Measurements from ENCODE around the gene ADPRHL1. TPM values are rescaled to one million over a fixed set of nuclear protein-coding genes. Genes with fewer than 3 reads are reported as not detected.

The ADPRHL1 gene
- total RNA-seq, 2 donors from 2014 or later, result 1.6 to 2.9 TPM

GRCh38 chr13:113365583-113365970 lies 87.7 kb downstream of the ADPRHL1 start:
- no peak overlapping the region for H3K9ac ChIP-seq (ENCODE audit: extremely low read depth, low read length, poor library complexity, severe bottlenecking)
- H3K27ac Mint-ChIP-seq, result no peak overlapping the region
- H3K27me3 ChIP-seq (ENCODE audit: control insufficient read depth, insufficient read depth, low read length, poor library complexity, severe bottlenecking), result no peaks in the 10 kb centered on the region
- 95 to 96% methylated on average over 11 to 22 of the region's 22 CpGs for WGBS, 2 experiments (ENCODE audit: insufficient coverage in 1 of 2, insufficient read length in 1 of 2)
- H3K27ac ChIP-seq (ENCODE audit: low read depth, low read length), result no peak overlapping the region
- DNase-seq, result no peak
- peaks cover 4% of the 10 kb centered on the region for H3K4me1 Mint-ChIP-seq
- no peak overlapping the region for H3K4me3 ChIP-seq (ENCODE audit: low read length)
- no peaks in the 10 kb centered on the region for H3K36me3 ChIP-seq (ENCODE audit: control insufficient read depth, insufficient read depth, low read length)
- H3K36me3 Mint-ChIP-seq (ENCODE audit: low read depth), result peaks cover under 1% of the 10 kb centered on the region
- H3K4me3 Mint-ChIP-seq, result peak overlapping the region; percentile 24
- H3K27me3 Mint-ChIP-seq (ENCODE audit: insufficient read depth), result no peaks in the 10 kb centered on the region
- H3K9me3 ChIP-seq (ENCODE audit: control insufficient read depth, low read length), result no peaks in the 10 kb centered on the region
- H3K9me3 Mint-ChIP-seq, result no peaks in the 10 kb centered on the region
- TF ChIP-seq CTCF (conservative IDR thresholded peaks at IDR 0.05), result no peak
- H3K4me1 ChIP-seq (ENCODE audit: control insufficient read depth, insufficient read depth, low read length), result no peaks in the 10 kb centered on the region

GRCh38 chr13:113364901-113365582 lies 88.2 kb downstream of the ADPRHL1 start:
- Histone ChIP-seq H3K4me3 (ENCODE audit: low read length) (no peak overlapping the region), H3K9ac (ENCODE audit: extremely low read depth, low read length, poor library complexity, severe bottlenecking) (no peak overlapping the region), H3K27me3 (ENCODE audit: control insufficient read depth, insufficient read depth, low read length, poor library complexity, severe bottlenecking) (no peaks in the 10 kb centered on the region), H3K4me1 (ENCODE audit: control insufficient read depth, insufficient read depth, low read length) (no peaks in the 10 kb centered on the region), H3K27ac (ENCODE audit: low read depth, low read length) (no peak overlapping the region), H3K9me3 (ENCODE audit: control insufficient read depth, low read length) (no peaks in the 10 kb centered on the region), H3K36me3 (ENCODE audit: control insufficient read depth, insufficient read depth, low read length) (peaks cover 5% of the 10 kb centered on the region)
- Mint-ChIP-seq H3K27me3 (ENCODE audit: insufficient read depth) (no peaks in the 10 kb centered on the region), H3K4me1 (peaks cover 4% of the 10 kb centered on the region), H3K36me3 (ENCODE audit: low read depth) (peaks cover 5% of the 10 kb centered on the region), H3K4me3 (peak overlapping the region; percentile 24), H3K27ac (no peak overlapping the region), H3K9me3 (no peaks in the 10 kb centered on the region)
- no peak for TF ChIP-seq CTCF (conservative IDR thresholded peaks at IDR 0.05)
- no peak for DNase-seq
- 92 to 96% methylated on average over 40 to 41 of the region's 41 CpGs for WGBS, 2 experiments (ENCODE audit: insufficient coverage in 1 of 2, insufficient read length in 1 of 2)

GRCh38 chr13:113364311-113364889 lies 88.9 kb downstream of the ADPRHL1 start:
- TF ChIP-seq CTCF (conservative IDR thresholded peaks at IDR 0.05), result no peak
- Mint-ChIP-seq H3K27ac (no peak overlapping the region), H3K4me1 (peaks cover 4% of the 10 kb centered on the region), H3K4me3 (no peak overlapping the region), H3K36me3 (ENCODE audit: low read depth) (peaks cover 12% of the 10 kb centered on the region), H3K27me3 (ENCODE audit: insufficient read depth) (no peaks in the 10 kb centered on the region), H3K9me3 (no peaks in the 10 kb centered on the region)
- Histone ChIP-seq H3K36me3 (ENCODE audit: control insufficient read depth, insufficient read depth, low read length) (peaks cover 10% of the 10 kb centered on the region), H3K9me3 (ENCODE audit: control insufficient read depth, low read length) (no peaks in the 10 kb centered on the region), H3K27ac (ENCODE audit: low read depth, low read length) (no peak overlapping the region), H3K4me3 (ENCODE audit: low read length) (no peak overlapping the region), H3K9ac (ENCODE audit: extremely low read depth, low read length, poor library complexity, severe bottlenecking) (no peak overlapping the region), H3K4me1 (ENCODE audit: control insufficient read depth, insufficient read depth, low read length) (no peaks in the 10 kb centered on the region), H3K27me3 (ENCODE audit: control insufficient read depth, insufficient read depth, low read length, poor library complexity, severe bottlenecking) (no peaks in the 10 kb centered on the region)
- DNase-seq, result peak; percentile 68
- WGBS, 2 experiments (ENCODE audit: insufficient coverage in 1 of 2, insufficient read length in 1 of 2), result 45 to 78% methylated on average over 16 to 32 of the region's 41 CpGs
